ENCODE measurements around the gene RNF141.

Gene RNF141, protein sequence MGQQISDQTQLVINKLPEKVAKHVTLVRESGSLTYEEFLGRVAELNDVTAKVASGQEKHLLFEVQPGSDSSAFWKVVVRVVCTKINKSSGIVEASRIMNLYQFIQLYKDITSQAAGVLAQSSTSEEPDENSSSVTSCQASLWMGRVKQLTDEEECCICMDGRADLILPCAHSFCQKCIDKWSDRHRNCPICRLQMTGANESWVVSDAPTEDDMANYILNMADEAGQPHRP

GRCh38 chr11:10540915-10541560 lies at the start of gene RNF141:
TSS of gene RNF141 (minus strand) at chr11:10541187. CDS start at chr11:10534158, 7,029 bp downstream.
- 0 out of 2 replicates have a peak, but pooled peaks have one; percentile 26 for TF ChIP-seq ZNF565 (CRISPR knock-in tag; conservative IDR thresholded peaks at IDR 0.05; ENCODE audit: low read depth)
- 0 out of 2 replicates have a peak, but pooled peaks have one; percentile 36 for TF ChIP-seq CSDC2 (CRISPR knock-in tag; IDR thresholded peaks at IDR 0.05)
- TF ChIP-seq ZNF70 (CRISPR knock-in tag; IDR thresholded peaks at IDR 0.05): peak; percentile 9; the same call in 1 of the 2 replicates
- TF ChIP-seq PPARA (CRISPR knock-in tag; IDR thresholded peaks at IDR 0.05; ENCODE audit: borderline replicate concordance): no peak
- TF ChIP-seq ZFP3 (CRISPR knock-in tag; IDR thresholded peaks at IDR 0.05): 0 out of 2 replicates have a peak, but pooled peaks have one; percentile 43
- peak; percentile 97 for ATAC-seq

DNA sequence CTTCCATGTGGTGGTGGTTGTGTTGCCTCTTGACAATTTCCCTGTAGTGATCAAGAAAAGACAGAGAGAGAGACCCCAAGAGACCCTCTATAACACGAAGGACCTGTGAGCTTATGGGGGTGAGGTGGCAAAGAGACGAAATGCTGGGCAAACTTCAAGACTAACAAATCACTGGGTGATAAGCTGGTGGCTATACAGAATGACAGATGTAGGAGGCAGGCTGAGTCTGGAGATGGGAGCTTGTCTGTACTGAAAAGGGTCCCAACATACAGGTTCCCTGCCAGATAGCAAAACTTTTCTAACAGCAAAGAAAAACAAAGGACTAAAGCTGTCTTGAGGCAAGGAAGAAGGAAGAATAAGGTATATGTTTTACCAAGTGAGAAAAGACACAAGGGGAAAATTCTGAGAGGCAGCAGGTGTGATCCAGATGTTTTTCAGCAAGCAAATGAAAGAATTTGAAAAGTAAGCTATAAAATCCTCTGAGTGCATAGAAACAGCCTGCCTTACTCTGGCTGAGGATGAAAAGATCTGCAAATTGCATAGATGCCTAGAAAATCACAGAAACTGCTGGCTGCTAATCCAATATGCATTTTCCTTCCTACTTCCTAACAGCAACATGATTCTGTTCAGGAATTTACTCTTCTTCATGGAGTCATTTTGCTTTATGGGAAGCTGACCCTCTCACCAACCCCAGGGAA lies 49.4 kb upstream of the RNF141 start:
- TF ChIP-seq POU6F1 (CRISPR knock-in tag; IDR thresholded peaks at IDR 0.05; ENCODE audit: borderline replicate concordance, low read depth) (no peak), ZNF565 (CRISPR knock-in tag; conservative IDR thresholded peaks at IDR 0.05; ENCODE audit: low read depth) (no peak), ARNTL (CRISPR knock-in tag; IDR thresholded peaks at IDR 0.05; ENCODE audit: borderline replicate concordance, low read depth) (no peak), BACH2 (CRISPR knock-in tag; IDR thresholded peaks at IDR 0.05; ENCODE audit: borderline replicate concordance) (no peak), ZFP3 (CRISPR knock-in tag; IDR thresholded peaks at IDR 0.05) (no peak), ZC3H10 (CRISPR knock-in tag; IDR thresholded peaks at IDR 0.05) (no peak), TOX (CRISPR knock-in tag; IDR thresholded peaks at IDR 0.05; ENCODE audit: borderline replicate concordance) (no peak), TCF4 (CRISPR knock-in tag; IDR thresholded peaks at IDR 0.05; ENCODE audit: borderline replicate concordance) (no peak), ZFP30 (CRISPR knock-in tag; IDR thresholded peaks at IDR 0.05) (no peak), ZNF8 (CRISPR knock-in tag; IDR thresholded peaks at IDR 0.05) (no peak)
- TF ChIP-seq, protein P1, sequence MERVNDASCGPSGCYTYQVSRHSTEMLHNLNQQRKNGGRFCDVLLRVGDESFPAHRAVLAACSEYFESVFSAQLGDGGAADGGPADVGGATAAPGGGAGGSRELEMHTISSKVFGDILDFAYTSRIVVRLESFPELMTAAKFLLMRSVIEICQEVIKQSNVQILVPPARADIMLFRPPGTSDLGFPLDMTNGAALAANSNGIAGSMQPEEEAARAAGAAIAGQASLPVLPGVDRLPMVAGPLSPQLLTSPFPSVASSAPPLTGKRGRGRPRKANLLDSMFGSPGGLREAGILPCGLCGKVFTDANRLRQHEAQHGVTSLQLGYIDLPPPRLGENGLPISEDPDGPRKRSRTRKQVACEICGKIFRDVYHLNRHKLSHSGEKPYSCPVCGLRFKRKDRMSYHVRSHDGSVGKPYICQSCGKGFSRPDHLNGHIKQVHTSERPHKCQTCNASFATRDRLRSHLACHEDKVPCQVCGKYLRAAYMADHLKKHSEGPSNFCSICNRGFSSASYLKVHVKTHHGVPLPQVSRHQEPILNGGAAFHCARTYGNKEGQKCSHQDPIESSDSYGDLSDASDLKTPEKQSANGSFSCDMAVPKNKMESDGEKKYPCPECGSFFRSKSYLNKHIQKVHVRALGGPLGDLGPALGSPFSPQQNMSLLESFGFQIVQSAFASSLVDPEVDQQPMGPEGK (CRISPR knock-in tag; IDR thresholded peaks at IDR 0.05; ENCODE audit: borderline replicate concordance): no peak
- ATAC-seq: no peak

- TF ChIP-seq POU6F1 (CRISPR knock-in tag; IDR thresholded peaks at IDR 0.05; ENCODE audit: borderline replicate concordance, low read depth): no peak
- TF ChIP-seq TSHZ2 (CRISPR knock-in tag; IDR thresholded peaks at IDR 0.05): no peak
- no peak for TF ChIP-seq PPARA (CRISPR knock-in tag; IDR thresholded peaks at IDR 0.05; ENCODE audit: borderline replicate concordance)
- ATAC-seq: no peak
Observed at GRCh38 chr11:10588904-10589303, 47.9 kb upstream of the RNF141 start.

DNA sequence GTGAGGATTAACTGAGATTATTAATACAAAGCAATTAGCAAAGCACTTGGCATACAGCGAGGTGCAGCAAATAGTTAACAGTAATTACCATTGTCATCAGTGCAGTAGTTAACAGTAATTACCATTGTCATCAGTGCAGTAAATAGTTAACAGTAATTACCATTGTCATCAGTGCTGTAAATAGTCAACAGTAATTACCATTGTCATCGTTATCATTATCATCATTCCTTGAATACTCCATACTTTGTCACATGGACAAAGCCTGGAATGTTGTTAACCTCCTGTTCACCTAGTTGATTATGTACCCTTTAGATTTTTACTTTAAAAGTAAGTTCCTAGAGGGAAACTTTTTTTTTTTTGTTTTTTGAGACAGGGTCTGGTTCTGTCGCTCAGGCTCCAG lies 47.0 kb upstream of the RNF141 start:
- TF ChIP-seq BACH2 (CRISPR knock-in tag; IDR thresholded peaks at IDR 0.05; ENCODE audit: borderline replicate concordance) (no peak), GLIS3 (CRISPR knock-in tag; IDR thresholded peaks at IDR 0.05) (no peak), TCF4 (CRISPR knock-in tag; IDR thresholded peaks at IDR 0.05; ENCODE audit: borderline replicate concordance) (no peak), POU6F1 (CRISPR knock-in tag; IDR thresholded peaks at IDR 0.05; ENCODE audit: borderline replicate concordance, low read depth) (no peak), RARB (CRISPR knock-in tag; IDR thresholded peaks at IDR 0.05) (no peak), ARNTL (CRISPR knock-in tag; IDR thresholded peaks at IDR 0.05; ENCODE audit: borderline replicate concordance, low read depth) (no peak), PPARA (CRISPR knock-in tag; IDR thresholded peaks at IDR 0.05; ENCODE audit: borderline replicate concordance) (no peak)
- ATAC-seq: no peak
